A673 (cell line): ENCODE measurements around the gene RICTOR. TPM values are rescaled to one million over a fixed set of nuclear protein-coding genes. Genes with fewer than 3 reads are reported as not detected.

Source experiments
- BruUV-seq: library from RNA; stranded (reverse); fragments of 400-500 nt; replicated peaks from 2 replicates; lab custom pipeline; 2021; lab: Mats Ljungman, UMichigan
- CTCF ChIA-PET: fragments of 300-600 bp; sonication (Branson Sonifier 250); formaldehyde crosslinking; loops from one replicate; lab custom pipeline; 2022; ENCODE audit warnings: antibody characterized with exemption; lab: Charles Lee
- POLR2A ChIA-PET: fragments of 300-600 bp; sonication (Branson Sonifier 250); formaldehyde crosslinking; loops from one replicate; lab custom pipeline; 2022; ENCODE audit warnings: antibody characterized with exemption; ENCODE audit not compliant: low non-redundant PET; lab: Charles Lee
- DNase-seq: peaks from one replicate; pipeline ENCODE4 v3.0.0-alpha.2; 2015; ENCODE audit warnings: low spot score
- H3K27ac ChIP-seq: fragments of 200-600 bp; sonication (generic); 2 replicates; pipeline ENCODE4 v1.5.1; 2016; ENCODE audit warnings: mixed run types, low read depth, mild to moderate bottlenecking, mixed read lengths, antibody characterized with exemption, low read length; ENCODE audit not compliant: poor library complexity, severe bottlenecking
- H3K27me3 ChIP-seq: fragments of 200-600 bp; sonication (generic); replicated peaks from 2 replicates; pipeline ENCODE4 v1.6.1; 2017; ENCODE audit warnings: mixed run types, low read depth, mild to moderate bottlenecking, mixed read lengths, antibody characterized with exemption, low read length; ENCODE audit not compliant: insufficient read depth, poor library complexity
- H3K36me3 ChIP-seq: fragments of 200-600 bp; sonication (generic); 2 replicates; pipeline ENCODE4 v1.6.1; 2016; ENCODE audit warnings: mixed run types, mild to moderate bottlenecking, mixed read lengths, antibody characterized with exemption, low read length; ENCODE audit not compliant: insufficient read depth, poor library complexity, severe bottlenecking
- H3K4me1 ChIP-seq: fragments of 200-600 bp; sonication (generic); 2 replicates; pipeline ENCODE4 v1.6.1; 2017; ENCODE audit warnings: mixed run types, mild to moderate bottlenecking, mixed read lengths, antibody characterized with exemption, low read length; ENCODE audit not compliant: insufficient read depth, poor library complexity, severe bottlenecking
- H3K4me3 ChIP-seq: fragments of 200-600 bp; sonication (generic); 2 replicates; pipeline ENCODE4 v1.5.1; 2016; ENCODE audit warnings: low read depth, mixed run types, mild to moderate bottlenecking, mixed read lengths, low read length; ENCODE audit not compliant: poor library complexity, severe bottlenecking
- H3K9me3 ChIP-seq: fragments of 200-600 bp; sonication (generic); 2 replicates; pipeline ENCODE4 v1.6.1; 2016; ENCODE audit warnings: mixed run types, low read depth, mild to moderate bottlenecking, mixed read lengths, antibody characterized with exemption, low read length; ENCODE audit not compliant: poor library complexity, severe bottlenecking
- EZH2 ChIP-seq: fragments of 200-600 bp; sonication (generic); IDR thresholded peaks from 2 replicates; pipeline ENCODE4 v1.6.1; 2017; ENCODE audit warnings: borderline replicate concordance, low read depth, mild to moderate bottlenecking, mixed read lengths, antibody characterized with exemption, low read length; ENCODE audit not compliant: poor library complexity, severe bottlenecking
- intact Hi-C: fragments of 100-400 bp; cut with micrococcal nuclease; formaldehyde crosslinking; loops from one replicate; pipeline ENCODE4 v1.10.0; 2022; ENCODE audit not compliant: unreplicated experiment
- total RNA-seq: library from RNA; stranded (reverse); gene quantifications from 2 replicates; pipeline ENCODE4 v1.2.3, GENCODE V29; 2021
- TF ChIP-seq, protein P1 (sequence below): fragments of 300-800, 200-600 bp; sonication (generic); conservative IDR thresholded peaks from 2 replicates; pipeline ENCODE4 v1.5.1; 2017; ENCODE audit warnings: low read depth, mild to moderate bottlenecking, antibody characterized with exemption, low read length, moderate library complexity, mixed read lengths

The RICTOR gene
- total RNA-seq, 1 experiment from 2014 or later, result 23.3 TPM

DNA sequence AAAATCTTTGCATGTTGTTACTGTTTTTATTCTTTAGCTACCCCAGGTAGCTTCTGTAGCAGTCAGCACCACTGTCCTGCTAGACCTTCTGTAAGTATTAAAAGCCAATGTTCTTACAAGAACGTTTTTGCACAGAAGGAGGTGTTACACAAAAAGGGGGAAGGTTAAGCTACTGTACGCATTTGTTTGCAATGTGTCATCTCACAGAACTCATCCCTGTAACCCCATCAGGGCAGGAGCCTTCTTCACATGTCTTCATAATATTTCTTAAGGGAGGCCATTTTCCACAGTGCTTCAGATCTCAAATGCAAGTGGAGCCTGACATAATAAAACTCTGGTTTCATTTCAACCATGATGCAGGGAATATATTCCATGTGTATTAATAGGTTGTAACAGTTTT, 160.5 kb downstream of the RICTOR start:
- Histone ChIP-seq H3K4me1 (no peaks in the 10 kb centered on the region), H3K36me3 (no peaks in the 10 kb centered on the region), H3K27ac (no peak overlapping the region), H3K27me3 (no peaks in the 10 kb centered on the region), H3K4me3 (no peak overlapping the region), H3K9me3 (no peaks in the 10 kb centered on the region)
- no peak for TF ChIP-seq EZH2
- TF ChIP-seq, protein P1, sequence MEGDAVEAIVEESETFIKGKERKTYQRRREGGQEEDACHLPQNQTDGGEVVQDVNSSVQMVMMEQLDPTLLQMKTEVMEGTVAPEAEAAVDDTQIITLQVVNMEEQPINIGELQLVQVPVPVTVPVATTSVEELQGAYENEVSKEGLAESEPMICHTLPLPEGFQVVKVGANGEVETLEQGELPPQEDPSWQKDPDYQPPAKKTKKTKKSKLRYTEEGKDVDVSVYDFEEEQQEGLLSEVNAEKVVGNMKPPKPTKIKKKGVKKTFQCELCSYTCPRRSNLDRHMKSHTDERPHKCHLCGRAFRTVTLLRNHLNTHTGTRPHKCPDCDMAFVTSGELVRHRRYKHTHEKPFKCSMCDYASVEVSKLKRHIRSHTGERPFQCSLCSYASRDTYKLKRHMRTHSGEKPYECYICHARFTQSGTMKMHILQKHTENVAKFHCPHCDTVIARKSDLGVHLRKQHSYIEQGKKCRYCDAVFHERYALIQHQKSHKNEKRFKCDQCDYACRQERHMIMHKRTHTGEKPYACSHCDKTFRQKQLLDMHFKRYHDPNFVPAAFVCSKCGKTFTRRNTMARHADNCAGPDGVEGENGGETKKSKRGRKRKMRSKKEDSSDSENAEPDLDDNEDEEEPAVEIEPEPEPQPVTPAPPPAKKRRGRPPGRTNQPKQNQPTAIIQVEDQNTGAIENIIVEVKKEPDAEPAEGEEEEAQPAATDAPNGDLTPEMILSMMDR, result no peak
- ChIA-PET CTCF (no interaction called here), POLR2A (no interaction called here)
- no peak for DNase-seq
- intact Hi-C loops, result no loop called here
- no TSS peak for BruUV-seq

DNA sequence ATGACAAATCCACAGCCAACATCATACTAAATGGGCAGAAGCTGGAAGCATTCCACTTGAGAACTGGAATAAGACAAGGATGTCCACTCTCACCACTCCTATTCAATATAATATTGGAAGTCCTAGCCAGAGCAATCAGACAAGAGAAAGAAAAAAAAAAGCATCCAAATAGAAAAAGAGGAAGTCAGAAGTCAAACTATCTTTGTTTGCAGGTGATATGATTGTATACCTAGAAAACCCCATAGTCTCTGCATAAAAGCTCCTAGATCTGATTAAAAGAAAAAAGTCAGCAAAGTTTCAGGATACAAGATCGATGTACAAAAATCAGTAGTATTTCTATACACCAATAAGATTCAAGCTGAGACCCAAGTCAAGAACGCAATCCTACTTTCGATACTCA, 162.3 kb downstream of the RICTOR start:
- no peaks in the 10 kb centered on the region for H3K27me3 ChIP-seq
- intact Hi-C loops, result no loop called here
- no peak for TF ChIP-seq EZH2
- TF ChIP-seq, protein P1, result no peak
- no TSS peak for BruUV-seq
- H3K4me1 ChIP-seq, result no peaks in the 10 kb centered on the region
- no peak overlapping the region for H3K27ac ChIP-seq
- POLR2A ChIA-PET, result no interaction called here
- no peak overlapping the region for H3K4me3 ChIP-seq
- CTCF ChIA-PET, result no interaction called here
- no peaks in the 10 kb centered on the region for H3K36me3 ChIP-seq
- H3K9me3 ChIP-seq, result no peaks in the 10 kb centered on the region
- no peak for DNase-seq

DNA sequence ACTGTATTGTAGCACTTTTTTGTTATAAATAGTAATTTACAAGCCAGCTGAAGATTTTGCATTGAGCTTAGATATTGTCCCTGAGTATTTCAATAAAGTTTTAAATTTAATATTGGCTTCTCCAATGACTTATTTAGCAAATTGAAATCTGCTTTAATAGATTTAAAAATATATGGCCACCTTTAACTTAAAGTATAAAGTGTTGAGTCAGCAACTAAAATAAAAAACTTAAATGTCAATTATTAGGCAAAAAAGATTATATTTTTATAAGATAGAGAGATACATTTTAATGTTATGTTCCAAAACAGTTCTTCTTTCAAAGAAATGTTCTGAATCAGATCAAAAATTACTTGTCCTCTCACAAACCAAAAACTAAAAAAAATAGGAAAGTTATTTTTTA, 167.7 kb downstream of the RICTOR start:
- Histone ChIP-seq H3K4me3 (no peak overlapping the region), H3K36me3 (peaks cover 8% of the 10 kb centered on the region), H3K9me3 (no peaks in the 10 kb centered on the region), H3K27ac (no peak overlapping the region), H3K4me1 (no peaks in the 10 kb centered on the region), H3K27me3 (no peaks in the 10 kb centered on the region)
- no peak for DNase-seq
- TF ChIP-seq, protein P1, result no peak
- TF ChIP-seq EZH2, result no peak
- POLR2A ChIA-PET, result no interaction called here
- BruUV-seq, result no TSS peak
- intact Hi-C loops, result no loop called here
- CTCF ChIA-PET, result no interaction called here
